Measurements from ENCODE around the gene TPSAB1.

- TF ChIP-seq POLR2A (IDR thresholded peaks at IDR 0.05) (no peak), CTCF (IDR thresholded peaks at IDR 0.05) (no peak)
Measured at GRCh38 chr16:1197237-1197866, 43.2 kb upstream of the TPSAB1 start.

All from ovary (tissue), 3 donors.